GM18909 (cell line): Measurements from ENCODE around the gene GARIN5A.

Experiments used
- ATAC-seq: cut with Tn5 transposase; IDR thresholded peaks from one replicate; pipeline ENCODE4 v1.9.1; 2021; ENCODE audit warnings: mild to moderate bottlenecking; ENCODE audit not compliant: unreplicated experiment, poor library complexity

GARIN5A gene

DNA sequence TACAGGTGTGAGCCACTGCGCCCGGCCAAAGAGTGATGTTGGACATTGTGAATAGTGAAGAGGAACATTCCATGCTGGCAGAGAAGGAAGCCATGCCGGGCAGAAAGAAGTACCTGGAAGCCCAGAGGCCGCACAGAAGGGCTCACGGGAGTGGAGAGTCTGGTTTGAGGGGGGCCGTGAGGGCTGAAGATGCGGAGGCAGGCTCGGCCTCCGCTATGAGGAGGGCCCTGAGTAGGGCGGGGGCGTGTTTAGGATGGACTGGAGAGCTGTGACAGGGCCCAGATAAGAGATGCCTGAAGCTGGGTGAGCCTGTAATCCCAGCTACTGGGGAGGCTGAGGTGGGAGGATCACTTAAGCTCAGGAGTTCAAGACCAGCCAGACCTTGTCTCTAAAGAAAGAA is 32.7 kb upstream of the GARIN5A start:
- no peak for ATAC-seq

DNA sequence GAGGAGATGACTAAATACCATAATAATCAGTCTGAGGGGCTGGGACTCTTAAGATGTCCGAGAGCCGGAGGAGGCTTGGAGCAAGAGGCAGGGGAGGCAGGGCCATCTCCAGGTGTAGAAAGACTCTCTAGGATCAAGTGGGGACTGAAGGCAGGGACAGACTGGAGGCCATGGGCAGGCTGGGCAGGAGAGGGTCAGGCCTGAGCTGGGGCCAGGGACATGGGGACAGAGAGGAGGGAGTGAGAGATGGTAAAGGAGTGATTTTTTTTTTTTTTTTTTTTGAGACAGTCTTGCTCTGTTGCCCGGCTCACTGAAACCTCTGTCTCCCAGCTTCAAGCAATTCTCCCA is 32.2 kb upstream of the GARIN5A start:
- ATAC-seq: no peak

DNA sequence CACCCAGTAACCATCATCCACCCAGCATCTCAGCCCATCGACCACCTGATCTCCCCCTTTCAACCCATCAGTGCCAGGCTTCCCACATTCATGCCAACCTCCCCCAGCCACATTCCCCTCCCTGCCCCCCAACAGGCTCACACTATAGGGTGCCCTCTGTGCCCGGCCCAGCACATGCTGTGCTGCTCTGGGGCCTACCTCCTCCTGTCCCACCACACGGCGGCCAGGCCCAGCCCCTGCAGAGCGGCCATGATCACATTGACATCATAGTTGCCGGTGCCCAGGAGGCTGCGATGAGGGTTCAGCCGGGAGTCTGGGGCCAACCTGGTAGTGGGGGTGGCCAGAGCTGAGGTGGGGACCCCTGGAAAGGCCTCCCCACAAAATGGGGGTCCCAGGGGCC is 30.7 kb upstream of the GARIN5A start:
- ATAC-seq: no peak

DNA sequence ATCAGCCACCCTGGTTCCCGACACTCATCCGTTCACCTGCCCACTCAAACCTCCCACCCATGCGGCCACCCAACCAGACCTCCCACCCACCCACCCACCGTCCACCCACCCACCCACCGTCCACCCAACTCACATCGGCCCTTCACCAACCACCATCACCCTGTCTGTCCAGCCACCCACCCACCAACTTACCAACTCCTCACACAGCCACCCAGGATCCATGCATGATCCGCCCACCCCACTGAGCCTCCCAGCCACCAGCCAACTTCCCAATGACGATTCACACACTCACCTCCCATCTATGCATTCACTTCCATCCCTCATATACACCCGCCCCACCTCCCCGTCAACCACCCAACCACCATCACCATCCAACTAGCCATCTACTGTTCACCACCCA is 30.1 kb upstream of the GARIN5A start:
- no peak for ATAC-seq

DNA sequence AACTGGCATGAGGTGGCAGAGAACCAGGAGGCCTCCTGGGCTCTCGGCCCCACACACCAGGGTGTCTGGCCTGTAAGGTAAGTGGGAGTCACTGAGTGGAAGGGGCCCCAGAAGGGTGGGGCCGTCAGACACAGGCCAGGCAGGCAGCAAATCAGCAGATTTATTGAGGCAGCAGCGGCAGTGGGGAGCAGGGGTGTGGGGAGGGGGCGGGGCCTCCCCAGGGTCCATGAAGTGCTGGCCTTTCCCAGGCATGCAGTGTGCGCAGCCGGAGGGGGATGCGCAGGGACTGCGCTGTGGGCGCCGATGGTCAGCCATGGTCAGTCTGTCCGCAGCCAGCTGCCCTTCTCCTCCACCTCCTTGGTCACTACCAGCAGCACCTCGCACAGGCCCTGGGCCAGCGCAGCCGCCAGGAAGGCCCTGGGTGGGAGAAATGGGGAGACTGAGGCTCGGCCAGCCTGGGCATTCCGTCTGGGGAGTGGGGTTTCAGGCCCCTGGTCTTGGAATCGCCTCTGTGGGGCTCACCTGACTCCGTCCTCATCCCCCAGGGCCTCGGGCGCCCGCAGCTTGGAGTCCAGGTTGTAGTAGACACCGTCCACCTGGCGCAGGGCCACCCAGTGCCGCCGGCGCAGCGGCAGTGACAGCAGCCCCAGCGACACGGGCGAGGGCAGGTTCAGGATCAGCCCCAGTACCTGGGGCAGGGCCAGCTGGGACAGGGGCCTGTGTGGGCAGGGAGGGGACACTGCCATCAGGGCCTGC is 29.4 kb upstream of the GARIN5A start:
- ATAC-seq: no peak

DNA sequence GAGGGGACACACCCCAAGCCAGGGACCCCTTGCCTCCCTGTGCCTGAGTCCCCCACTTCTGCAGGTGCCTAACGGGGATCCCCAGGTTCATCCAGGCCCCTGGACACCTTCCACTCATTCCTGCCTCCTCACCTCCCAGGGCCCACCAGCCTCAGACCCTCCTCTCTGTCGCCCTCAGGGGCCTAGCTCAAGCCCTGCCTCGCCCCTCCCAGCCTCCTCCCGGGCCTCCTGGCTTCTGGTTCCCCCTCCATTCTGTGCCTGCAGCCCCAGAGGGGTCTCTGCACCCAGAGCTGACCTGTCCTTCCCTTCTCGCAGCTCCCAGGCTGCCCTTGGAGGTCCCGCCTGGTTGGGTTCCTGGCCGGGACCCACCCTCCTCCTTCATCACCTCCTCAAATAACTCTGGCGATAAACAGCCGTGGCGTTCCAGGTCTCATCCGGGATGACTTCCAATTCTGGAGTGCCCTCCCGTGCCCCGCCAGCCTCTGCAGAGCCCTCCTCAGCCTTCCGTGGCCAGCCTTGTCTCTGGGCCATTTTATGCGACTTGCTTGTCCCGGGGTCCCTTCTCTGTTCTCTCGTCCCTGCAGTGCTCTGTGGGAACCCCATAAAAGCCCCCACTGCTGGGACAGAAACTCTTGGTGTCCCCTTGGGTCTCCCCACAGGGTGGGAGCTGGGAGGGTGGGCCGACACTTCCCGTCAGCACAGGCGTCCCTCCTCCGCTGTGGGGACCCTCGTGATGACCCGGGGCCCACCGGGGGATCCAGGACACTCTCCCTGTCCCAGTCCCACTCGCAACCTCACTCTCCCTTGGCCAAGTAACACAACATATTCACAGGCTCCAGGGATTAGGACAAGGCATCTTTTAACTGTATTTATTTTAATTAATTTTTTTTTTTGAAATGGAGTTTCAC is 25.2 kb upstream of the GARIN5A start:
- ATAC-seq: no peak

DNA sequence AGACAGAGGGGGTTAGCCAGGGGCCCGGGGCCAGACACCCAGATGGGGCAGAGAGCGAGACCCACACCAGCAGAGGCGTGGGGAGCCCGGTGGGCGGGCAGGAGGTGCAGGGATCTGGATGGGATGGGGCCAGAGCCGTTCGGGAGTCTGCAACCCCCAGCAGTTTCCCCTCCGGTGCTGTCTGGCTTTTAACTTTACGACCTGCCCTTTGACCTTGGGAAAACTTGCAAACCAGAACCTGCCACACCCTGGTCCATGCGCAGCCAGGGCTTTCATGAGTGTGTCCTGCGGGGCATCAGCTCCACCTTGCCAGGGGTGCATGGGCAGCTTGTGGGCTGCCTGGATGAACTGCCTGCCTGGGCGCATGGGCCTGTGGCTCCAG is 24.5 kb upstream of the GARIN5A start:
- no peak for ATAC-seq

DNA sequence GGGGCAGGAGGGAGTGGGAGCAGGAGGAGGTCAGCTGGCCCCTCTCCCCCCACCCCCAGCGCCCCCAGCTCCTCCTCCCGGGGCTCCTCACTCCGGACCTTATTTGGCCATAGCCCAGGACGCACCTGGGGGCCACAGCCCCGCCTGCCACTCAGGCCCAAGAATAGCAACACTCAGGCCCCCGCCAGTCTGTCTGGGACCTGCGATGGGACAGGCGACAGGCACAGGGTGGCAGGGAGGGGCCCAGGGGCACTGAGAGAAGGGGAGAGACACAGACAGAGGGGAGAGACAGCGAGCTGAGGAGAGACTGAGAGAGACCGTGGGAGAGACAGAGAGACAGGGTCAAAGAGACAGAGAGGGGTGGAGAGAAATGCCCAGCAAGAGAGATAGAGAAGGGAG is 24.1 kb upstream of the GARIN5A start:
- no peak for ATAC-seq

DNA sequence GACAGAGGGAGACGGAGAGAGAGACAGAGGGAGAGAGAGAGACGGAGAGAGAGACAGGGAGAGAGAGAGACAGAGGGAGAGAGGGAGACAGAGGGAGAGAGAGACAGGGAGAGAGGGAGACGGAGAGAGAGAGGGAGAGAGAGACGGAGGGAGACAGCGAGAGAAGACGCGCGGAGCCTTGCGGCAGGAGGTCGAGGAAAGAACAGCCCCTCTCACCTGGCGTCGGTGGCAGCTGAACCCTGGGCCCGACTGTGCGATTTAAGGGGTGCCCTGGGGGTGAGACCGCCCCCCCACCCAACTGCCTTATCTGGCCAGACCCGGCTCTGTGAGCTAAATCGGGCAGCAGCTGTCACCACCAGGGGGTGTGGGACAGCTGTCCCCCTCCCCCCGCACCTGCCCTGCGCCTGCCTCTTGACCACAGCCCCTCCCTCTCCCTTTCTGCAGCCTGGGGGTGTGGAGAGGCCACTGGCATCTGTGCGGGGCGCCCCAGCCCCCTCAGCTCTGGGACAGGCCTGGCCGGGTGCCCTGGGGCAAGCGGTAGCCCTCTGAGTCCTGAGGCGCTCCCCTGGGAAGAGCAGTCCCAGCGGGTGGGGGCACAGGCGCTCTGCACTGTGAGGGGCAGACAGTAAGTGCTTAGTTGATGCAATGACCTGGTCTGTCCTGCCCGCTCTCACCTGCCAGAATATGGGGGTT is 23.6 kb upstream of the GARIN5A start:
- no peak for ATAC-seq

DNA sequence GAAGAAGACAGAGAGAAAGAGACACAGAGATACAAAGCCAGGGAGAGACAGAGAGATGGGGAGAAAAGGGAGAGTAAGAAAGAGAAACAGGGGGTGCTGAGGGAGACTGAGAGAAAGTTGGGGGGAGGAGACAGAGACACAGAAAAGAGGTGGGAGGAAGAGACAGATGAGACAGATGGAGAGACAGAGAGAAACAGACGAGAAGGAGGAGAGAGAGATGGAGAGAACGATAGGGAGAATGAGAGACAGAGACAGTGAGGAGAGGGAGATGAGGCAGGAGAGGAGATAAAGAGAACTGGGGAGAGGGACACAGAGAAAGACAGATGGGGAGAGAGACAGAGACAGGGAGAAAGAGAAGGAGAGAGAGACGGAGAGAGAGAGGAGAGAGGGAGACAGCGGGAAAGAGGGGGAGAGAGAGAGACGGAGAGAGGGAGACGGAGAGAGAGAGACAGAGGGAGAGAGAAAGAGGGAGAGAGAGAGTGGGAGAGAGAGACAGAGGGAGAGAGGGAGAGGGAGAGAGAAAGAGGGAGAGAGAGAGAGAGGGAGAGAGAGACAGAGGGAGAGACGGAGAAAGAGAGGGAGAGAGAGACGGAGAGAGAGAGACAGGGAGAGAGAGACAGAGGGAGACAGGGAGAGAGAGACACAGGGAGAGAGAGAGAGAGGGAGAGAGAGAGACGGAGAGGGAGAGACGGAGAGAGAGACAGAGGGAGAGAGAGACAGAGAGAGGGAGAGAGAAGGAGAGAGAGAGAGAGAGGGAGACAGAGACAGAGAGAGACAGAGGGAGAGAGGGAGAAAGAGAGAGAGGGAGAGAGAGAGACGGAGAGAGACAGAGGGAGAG is 21.8 kb upstream of the GARIN5A start:
- ATAC-seq: no peak

DNA sequence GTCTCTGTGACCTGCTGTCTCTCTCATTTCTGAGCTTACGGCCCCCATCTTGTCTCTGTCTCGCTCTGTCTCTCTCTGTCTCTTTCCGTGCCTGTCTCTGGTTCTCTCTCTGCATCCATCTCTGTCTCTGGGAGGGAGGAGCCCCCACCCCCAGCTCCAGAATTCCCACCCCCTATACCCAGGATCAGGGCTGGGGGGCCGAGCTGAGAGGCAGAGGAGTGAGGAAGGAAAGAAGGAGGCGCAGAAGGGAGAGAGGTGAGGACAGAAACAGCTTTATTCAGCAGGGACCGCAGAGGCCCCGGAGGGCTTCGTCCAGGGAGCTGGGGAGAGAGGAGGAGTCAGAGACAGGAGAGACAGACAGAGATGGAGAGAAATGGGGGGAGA is 20.4 kb upstream of the GARIN5A start:
- no peak for ATAC-seq

DNA sequence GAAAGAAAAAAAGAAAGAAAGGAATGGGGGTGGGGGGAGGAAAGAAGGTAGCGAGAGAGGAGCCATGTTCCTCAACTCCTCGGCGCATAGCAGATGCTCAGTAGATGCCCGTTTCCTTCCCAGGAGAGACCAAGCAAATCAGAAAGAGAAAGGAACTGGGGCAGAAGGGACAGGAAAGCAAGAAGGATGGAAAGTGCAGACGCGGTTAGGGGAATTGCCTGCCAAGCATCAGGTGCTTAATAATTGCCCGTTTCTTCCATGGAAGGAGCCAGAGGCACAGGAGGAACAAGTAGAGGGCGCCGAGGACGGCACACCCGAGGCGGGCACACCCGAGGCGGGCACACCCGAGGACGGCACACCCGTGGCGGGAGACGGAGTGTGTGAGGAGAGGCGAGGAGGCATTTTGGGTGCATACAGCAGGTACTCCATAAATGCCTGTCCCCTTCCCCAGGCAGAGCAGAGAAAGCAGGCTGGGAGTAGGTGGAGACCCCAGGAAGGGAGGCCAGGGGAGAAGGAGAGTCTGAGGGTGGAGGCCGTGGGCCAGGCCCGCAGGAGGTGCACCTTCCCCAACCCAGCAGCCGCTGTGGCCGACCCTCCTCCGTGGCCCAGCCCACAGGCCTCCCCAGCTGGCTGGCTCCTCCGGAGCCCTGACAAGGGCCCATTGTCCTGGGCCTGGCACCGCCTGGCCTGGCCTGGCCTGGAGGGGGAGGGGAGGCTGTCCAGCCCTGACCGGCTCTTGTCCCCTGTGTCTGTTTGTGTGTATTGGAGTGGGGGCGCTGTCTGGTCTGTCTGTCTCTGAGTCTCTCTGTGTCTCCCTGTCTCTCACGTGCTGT is 19.8 kb upstream of the GARIN5A start:
- ATAC-seq: no peak

DNA sequence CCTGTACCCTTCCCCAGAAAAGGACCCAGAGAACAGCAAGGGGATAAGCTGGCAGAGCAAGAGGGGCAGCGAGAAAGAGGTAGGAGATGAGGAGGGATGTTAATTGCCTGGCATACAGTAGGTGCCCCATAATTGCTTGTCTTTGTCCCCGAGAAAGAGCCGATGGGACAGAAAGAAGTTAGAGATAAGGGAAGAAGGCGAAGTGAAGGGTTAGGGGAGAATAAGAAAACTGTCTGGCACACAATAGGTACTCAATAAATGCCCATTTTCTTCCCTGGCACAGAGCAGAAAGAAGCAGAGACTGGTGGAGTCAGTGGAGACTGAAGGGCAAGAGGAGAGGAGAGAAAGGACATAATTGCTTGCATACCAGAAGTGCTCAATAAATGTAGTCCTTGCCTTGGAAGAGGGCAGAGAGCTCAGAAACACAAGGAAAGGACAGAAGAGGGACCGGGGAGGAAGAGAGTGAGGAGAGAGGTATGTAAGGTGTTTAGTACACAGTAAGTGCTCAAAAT is 18.4 kb upstream of the GARIN5A start:
- no peak for ATAC-seq

DNA sequence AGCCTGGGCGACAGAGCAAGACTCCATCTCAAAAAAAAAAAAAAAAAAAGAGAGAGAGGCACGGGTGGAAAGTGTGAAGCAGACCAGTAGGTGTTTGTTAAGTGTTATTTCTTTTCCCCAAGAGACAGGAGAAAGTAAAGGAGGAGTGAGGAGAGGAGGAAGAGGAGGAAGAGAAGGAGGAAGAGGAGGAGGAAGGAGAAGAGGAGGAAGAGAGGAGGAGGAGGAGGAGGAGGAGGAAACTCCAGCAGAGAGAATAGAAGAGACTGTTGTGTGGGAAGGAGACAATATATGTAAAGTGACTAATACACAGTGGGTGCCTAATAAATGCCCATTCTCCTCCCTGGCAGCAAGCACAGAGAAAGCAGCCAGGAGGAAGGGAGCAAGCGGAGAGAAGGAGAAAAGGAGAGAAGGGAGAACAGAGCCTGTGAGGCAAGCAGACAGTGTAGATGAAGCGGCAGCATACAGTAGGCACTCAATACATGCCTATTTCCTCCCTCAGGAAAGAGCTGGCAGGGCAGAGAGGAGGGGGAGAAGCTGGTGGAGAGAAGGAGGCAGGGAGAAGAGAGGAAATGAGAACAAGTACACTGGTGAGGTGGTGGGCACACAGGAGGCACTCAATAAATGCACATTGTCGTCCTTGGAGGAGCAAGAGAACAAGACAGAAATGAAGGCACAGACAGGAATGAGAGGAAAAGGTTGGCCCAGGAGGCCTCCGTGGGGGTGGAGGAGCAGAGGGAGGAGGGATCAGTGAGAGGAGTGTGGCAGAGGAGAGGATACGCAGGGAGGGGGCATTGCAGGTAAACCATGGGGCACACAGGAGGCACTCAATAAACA is 17.8 kb upstream of the GARIN5A start:
- no peak for ATAC-seq

DNA sequence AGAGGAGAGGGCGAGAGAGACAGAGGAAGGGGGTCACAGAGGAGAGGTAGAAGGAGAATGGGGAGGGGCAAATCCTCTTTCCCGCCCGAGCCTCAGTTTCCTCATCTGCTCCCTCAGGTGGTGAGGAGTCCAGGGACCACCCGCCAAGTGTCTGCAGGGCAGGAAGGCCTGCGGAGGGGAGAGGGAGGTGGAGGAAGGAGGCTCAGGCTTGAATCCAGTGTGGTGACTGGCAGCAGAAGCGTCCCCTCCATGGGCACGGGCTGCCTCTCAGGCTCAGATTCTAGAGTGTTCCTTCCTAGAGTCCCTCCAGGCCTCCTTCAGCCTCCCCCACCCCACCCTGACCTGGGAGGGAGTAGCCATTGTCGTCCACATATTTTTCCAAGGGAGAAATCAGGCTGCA is 16.5 kb upstream of the GARIN5A start:
- no peak for ATAC-seq

DNA sequence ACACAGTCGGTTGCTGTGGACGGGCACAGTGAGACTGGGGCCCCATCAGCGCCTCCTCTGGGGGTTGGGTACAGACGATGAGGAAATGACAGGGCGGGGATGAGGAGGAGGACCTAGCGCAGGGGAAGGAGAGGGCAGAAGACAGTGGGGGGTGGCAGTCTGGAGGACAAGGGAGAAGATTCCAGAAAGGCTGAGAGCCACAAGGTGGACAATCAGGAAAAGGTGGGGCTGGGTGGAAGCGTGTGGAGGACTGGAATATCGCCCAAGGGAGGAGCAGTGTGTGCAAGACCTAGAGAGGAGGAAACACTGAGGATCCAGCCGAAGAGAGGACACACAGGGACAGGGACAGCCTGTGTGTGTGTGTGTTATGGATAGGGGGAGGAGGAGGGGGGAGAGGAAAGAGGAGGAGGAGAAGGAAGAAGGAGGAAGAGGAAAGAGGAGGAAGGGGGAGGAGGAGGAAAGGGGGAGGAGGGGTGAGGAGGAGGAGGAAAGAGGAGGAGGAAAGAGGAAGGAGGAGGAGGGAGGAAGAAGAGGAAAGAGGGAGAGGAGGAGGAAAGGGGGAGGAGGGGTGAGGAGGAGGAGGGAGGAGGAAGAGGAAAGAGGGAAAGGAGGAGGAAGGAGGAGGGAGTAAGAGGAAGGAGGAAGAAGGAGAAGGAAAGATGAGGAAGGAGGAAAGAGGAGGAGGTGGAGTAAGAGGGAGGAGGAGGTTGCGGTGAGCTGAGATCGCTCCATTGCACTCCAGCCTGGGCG is 15.8 kb upstream of the GARIN5A start:
- no peak for ATAC-seq

DNA sequence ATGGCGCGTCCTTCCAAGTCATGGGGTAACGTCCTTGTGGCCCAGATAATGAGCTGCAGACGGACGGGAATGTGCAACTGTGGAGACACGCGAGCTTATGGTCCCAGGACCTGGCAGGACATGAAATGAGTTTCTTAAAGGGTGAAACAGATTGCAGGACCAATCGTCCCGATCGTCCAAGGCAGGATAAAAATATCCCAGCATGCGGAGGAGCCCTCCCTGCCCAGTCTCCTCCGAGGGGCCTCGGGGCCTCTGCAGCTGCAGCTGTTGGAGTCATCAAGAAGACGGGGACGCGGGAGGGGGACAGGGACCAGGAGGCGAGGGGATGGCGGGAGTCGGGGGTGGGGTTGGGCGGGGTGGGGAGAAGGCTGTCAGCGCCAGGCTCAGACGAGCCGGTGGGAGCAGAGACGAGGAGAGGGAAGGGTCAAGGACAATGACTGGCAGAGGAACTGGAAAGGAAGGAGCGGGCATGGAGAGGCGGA is 14.4 kb upstream of the GARIN5A start:
- ATAC-seq: no peak

DNA sequence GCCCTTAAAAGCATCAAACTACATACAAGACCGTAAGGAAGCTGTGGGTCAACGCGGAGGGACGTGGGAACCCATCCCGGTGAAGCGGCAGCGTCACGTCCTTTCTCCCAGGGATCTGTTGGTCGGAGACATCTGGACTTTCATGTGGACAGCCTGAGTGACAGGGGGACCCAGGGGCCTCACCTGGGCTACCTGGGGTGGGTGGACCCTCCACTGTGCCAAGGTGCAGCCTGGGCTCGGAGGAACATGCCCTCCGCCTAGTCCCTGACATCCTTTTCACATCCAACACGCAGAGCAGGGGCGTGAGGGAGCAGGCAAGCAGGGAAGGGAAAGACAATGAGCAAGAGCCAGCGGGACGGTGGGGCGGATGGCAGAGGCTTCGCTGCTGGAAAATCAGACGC is 13.8 kb upstream of the GARIN5A start:
- ATAC-seq: no peak
